HG03558 (cell line): Measurements from ENCODE around the gene CCDC178.
"Not testable (repeated sequence)": the region's sequence is repeated elsewhere in the genome, so short reads cannot be mapped to it uniquely, and the experiment has no call there.

Experiments
- ATAC-seq: cut with Tn5 transposase; IDR thresholded peaks from one replicate; pipeline ENCODE4 v1.9.1; 2021; ENCODE audit warnings: moderate number of reproducible peaks; ENCODE audit not compliant: unreplicated experiment; ENCODE audit errors: extremely low read depth

CCDC178 gene, protein sequence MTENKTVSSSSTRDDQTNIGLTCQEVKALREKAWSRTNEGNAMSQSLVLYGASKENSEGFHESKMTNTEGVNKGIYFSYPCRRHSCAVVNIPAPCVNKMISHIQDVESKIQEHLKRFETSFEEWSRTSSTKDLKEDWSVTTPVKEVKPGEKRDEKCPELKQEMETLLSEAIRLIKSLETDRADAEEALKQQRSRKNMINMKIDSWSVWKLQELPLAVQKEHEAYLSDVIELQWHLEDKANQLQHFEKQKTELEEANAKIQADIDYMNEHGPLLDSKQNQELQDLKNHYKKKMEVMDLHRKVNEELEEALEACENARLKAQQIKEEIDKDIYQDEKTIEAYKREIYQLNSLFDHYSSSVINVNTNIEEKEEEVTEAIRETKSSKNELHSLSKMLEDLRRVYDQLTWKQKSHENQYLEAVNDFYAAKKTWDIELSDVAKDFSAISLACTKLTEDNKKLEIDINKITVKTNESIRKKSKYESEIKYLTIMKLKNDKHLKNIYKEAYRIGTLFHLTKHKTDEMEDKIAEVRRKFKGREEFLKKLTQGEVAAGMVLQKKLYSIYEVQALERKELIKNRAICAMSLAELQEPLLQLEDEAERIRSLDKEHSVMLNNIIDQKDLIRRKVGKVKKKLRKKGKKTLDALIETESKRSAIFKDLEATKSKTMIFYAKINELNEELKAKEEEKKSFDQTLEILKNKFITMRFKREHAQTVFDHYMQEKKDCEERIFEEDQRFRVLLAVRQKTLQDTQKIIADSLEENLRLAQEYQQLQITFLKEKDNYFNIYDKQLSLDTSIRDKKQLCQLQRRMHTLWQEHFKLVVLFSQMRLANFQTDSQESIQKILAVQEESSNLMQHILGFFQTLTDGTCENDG

DNA sequence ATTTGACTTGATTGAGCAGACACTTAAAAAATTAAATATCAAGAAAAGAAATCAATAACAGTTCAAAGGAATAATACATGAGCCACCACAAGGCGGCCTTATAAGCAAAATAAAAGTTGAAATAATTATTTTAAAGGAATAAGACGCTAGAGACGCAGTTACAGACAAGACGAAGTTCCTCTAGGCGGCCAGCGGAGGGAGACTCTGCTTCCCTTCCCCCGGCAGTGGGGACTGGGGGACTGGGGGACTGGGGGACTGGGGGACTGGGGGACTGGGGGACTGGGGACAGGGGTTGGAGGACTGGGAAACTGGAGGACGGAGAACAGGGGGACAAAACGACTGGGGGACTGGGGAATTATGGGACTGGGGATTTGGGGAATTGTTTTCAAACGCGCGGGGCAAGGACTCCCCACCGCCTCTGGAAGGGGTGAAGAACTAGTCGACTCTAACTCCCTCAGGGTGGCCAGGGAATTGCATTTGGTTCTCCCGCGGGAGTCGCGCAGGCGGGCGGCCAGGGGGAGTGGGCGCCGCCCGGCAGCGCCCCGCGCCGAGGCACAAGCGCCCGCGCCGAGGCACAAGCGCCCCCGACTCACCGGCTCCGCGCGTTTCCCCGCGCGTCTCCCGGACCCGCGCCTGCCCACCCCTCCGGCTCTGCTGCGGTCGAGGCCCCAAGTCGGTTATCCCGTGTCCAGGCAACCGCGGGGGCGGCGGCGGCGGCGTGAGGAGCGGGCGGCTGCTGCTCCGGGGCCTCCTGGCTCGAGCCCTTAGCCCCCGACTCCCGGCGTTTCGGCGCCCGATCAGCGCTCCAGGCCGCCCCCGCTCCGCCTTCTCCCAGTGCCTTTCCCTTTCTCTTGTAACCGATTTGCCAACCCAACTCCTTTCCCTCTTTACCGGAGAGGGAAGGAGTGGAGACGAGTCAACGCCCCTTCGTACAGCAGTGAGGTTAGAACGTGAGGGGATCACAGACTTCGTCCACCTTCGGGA lies at the start of gene CCDC178:
CCDC178 (minus strand) TSS at position 662 of the 984 bp plus-strand sequence. CDS start 28,633 bp downstream, outside the sequence.
- ATAC-seq = no peak

DNA sequence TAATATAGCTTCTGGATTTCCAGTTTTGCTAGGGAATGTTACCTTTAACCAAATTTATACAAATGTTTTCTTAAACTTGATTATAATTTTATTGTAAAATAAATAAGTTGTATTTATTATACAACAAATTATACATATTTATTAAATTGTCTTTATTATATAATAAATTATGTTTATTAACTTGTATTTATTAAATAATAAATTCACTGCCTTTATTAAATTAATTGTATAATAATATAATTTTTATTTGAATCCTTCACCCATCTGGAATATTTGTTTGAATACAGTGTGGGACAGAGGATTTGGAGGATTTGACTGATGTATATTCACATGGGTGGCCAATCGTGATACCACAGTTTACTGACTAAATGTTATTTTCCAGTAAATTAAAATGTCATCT lies 43.4 kb upstream of the CCDC178 start:
- ATAC-seq = no peak

DNA sequence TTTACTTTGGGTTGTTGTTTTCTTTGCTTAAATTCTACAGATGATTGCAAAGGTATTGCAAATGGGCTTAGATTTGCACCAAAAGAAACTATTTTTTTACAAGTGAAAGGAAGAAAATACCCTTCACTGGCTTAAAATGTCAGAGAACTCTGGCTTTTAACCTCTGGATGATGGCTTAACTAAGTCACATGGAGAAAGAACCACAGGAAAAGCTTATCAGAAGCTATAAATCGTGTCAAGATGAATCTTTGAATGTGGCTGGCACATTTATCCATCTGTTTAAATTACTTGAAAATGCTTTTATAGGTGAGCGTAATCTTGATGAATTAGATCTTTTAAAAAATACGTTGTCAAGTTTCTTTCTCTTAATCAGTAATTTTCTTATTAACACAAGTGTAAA lies 32.0 kb upstream of the CCDC178 start:
- no peak for ATAC-seq

DNA sequence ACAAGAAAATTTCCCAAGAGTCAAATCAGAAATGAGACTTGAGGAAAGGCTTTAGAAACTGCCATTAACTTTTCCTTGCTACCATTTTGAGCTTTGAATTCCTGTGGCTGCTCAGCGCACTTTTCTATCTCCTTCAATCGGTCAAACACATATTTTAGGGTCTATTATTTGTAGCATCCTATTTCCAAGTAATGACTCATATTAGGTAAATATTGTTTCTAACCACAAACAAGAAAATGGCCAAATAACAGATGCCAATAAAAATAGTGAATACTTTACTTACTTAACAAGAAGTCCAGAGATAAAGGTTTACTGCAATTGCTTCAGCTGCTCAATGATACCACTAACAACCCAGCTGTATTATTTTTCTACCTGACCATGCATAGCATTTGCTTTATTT lies 29.7 kb upstream of the CCDC178 start:
- ATAC-seq = no peak

DNA sequence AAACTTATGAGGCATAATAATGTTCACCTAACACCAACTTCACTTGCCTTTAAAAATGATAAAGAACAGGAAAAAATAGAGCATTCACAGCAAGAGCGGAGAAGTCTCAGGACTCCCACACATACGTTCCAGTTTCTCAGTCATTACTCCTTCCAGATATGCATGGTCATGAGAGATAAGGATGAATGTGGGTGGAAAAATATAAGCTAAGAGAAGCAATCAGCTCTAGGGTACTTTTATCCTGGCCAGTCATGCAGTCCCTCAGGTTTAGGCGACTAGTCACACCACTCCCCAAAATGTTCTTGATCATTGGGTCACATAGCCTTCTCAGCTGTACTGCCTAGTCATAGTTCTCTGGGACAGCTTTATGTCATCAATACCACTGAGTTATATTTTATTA lies 29.2 kb upstream of the CCDC178 start:
- ATAC-seq = no peak

DNA sequence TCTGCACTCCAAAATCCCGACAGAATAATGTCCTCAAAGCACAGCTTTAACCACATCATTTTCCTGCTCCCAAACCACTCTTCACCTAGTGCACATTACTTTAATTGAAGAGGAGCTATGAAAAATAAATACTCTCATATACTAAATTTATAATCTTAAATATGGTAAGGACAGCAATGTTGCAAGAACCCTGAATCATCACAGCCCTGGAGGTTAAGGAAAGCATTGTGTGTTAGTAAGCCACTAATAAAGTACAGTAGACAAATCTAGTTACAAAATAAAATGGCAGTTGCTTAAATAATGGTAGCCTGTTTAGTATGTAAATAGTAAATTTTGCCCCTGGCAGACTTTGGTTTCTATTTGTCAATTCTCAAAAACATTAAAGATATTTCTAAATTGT lies 27.0 kb upstream of the CCDC178 start:
- ATAC-seq = no peak

DNA sequence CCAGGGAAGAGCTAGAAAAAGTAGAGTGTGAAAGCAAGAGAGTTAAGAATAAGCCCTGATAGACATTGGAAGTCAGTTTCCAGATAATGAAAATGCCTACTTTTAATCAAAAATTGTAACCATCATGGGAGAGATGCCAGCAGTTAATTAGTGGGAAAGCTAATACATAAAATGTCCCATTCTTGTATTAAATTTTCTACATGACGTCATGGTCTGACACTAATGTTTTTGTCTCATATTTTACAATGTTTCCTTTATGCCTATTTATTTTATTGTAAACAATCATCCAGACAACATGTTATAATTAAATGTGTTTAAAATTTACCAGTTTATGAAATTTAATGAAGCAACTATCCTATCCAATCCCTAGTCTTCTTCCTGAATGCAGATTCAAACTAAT lies 26.3 kb upstream of the CCDC178 start:
- ATAC-seq = no peak

DNA sequence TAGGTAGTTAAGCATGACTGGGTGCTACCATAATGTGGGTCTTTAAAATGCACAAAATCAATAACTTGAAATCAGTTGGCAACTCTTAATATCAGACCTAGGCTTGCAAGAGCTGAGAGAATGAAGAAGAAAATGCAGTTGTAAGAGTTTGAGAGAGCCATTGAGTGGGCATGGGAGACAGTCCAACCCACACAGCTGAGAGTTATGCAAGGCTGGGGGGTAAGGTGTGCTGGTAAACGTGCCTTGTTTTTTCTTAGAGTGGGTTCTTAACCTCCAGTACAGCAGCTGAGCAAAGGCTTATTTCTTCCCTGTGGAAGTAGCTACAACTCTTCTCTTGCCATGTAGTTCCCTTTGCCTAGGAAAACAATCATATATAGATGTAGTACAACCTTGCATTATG lies 20.2 kb upstream of the CCDC178 start:
- ATAC-seq = no peak

DNA sequence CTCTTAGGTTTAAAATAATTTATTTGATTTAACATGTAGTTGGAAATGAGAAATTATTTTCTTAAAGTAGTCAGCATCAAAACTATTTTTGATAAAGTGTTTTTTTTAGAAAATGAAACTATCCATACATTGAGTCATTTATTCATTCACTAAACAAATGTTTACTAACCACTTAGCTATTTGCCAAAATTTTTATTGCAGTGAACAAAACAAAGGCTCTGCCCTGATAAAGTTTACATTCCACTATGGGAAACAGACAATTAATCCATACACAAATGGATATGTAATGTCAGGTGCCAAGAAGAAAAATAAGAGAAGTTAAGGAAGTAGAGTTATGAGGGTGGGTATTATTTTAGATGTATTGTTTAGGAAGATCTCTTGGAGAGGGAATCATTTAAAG lies 19.1 kb upstream of the CCDC178 start:
- no peak for ATAC-seq

DNA sequence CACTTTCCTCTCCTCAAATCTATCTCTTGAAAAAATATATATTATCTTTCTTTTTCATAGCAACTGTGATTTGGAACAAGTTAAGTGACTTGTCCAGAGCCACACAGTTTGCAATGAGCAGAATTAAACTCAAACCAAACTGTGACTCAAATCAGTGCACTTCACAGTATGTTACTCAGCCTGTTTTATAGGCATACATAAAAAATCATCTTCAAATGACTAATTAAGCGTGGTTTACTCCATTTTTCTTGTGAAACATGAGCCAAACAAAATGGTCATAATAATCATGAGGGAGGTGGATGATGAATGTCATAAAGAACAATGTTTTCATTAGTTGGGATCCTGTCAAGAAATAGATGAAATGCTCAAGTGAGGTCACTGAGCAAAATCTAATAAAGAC lies 6.1 kb upstream of the CCDC178 start:
- ATAC-seq = no peak

DNA sequence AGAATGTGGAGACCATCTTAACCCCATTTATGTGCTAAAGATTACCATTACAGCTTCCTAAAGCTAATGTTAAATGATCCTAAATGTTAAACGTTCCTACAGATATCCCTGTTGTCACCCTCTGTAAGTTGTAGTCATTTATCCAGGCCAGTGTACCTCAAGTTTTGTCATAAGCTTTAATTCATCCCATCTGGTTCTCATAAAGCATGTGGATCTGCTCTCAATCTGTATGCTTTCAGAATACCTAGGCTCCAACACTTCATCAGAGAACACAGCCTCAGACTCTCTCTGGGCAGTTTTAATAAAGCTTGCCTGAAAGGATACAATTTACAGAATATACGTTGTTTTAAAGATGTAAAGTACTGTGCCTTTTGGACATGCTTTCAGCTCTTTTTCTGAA lies 4.2 kb upstream of the CCDC178 start:
- ATAC-seq = no peak

DNA sequence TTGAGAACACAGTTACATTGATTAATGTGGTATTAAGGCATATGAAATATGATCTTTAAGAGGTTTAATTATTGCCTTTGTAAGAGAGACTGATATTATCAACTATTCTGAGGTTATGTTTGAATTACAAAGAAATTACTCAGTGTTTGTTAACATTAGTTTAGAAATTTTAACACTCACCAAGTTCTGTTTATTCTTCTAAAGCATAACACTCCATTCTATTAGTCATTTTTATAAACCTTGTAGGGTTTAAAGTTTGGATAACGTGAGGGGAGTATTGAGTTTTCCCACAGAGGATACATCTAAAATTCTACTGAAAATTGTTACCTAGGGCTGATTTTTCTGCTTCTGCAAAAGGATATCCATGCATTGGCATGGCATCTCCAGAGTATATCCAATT lies 7.7 kb downstream of the CCDC178 start:
- no peak for ATAC-seq

DNA sequence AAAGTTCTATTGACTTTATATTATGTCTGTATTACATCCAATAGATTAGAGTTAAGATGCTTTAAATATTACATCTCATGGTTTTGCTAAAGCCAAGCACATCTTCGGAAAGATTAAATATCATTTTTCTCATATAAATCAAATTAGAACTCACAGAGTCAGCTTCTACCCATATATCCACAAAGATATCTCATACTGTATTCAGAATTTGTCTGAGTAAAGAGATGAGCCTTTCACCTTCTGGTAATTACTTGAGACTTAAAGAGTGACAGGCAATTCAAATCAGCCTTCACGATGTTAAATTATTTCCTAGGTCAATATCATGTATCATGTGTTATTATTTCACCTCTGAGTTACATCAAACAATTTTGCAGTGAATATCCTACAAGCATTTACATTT lies 13.0 kb downstream of the CCDC178 start:
- no peak for ATAC-seq

DNA sequence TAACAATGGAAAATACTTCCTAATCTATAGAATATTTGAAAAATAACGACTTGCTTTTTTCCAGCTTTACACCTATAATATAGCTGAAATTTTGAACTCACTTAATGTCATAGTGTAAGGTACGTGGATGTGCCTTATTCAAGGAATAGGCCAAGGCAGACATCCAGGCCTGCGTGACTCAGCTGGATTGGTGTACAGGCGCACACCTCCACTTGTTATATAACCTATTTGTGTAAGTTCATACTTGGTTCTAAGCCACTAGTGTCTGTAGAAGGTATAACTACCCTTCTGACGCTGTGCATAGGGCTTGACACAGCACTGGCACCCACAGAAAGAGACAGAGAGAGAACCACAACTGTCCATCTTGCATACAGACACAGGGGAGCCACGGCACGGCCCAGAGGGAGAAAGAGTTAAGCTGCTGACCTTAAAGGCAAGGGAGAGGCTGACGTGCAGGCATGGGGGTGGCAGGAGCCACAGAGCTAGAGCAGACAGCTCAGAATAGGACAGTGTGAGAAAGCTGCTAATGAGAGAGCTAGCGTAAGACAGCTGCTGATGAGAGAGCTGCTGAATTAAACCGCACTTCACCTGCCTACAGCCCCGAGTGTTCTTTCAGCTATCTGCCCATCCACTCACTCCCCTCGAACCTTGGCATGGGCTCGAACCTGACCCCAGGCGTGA lies 16.1 kb downstream of the CCDC178 start:
- no peak for ATAC-seq

DNA sequence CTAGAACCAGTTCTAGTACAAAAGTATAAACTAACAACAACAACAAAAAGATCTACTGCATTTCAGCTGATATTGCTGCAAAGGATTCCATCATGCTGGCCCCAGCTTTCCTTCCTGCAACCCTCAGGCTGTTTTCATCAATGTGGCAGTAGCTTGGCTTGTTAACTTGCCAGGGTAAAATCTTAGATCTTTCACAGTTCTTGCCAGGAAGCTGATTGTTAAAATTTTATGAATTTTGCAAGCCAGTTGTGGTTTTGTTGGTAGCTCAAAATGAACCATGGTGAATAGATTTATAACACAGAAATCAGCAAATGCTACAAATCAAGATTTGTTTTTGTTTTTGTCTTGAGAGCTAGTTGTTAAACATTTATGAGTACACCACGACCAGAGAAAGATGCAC lies 19.3 kb downstream of the CCDC178 start:
- ATAC-seq = no peak

DNA sequence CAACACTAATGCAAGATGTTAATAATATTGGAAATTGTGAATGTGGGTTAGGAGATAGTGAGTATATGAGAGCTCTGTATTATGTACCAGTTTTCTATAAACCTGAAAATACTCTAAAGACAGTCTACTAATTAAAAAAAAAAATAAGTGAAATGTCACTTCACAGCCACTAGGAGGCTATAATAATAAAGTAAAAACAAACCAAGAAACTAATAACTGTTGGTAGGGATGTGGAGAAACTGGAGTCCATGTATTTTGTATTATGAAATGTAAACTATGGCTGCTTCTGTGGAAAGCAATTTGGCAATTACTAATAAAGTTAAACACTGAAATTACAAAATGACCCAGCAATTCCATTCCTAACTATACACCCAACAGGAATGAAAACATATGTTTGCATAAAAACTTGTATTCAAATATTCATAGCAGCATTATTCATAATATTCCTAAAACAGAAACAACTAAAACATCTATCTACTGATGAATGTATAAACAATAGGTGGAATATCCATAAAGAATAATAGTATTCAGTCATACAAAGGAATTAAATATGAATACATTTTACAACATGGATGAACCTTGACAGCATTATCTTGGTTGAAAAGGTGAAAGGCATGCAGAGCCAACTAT lies 36.2 kb downstream of the CCDC178 start:
- ATAC-seq = no peak

DNA sequence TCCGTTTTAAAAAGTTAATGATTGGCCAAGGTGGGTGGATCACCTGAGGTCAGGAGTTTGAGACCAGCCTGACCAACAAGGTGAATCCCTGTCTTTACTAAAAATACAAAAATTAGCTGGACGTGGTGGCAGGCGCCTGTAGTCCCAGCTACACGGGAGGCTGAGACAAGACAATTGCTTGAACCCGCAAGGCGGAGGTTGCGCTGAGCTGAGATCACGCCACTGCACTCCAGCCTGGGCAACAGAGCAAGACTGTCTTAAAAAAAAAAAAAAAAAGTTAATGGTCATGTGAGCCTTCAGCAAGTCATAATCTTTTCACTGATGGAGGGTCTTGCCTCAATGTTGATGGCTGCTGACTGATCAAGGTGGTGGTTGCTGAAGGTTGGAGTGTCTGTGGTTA lies 41.6 kb downstream of the CCDC178 start:
- ATAC-seq = not testable (repeated sequence)

DNA sequence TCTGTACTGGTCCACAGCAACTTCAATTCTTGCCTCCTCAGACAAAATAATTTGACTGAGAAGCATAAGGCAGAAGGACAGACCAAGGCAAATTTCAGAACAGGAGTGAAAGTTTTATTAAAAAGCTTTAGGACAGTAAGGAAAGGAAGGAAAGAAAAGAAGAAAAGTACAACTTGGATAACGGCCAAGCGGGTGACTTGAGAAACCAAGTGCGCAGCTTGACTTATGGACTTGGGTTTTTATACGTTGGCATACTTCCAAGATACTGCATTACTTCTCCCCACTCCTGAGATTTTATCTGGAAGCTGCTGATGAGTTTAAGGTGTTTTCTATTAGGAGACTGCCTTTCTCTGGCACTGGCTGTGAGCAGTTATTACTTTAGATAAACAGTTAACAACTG lies 64.7 kb downstream of the CCDC178 start:
- no peak for ATAC-seq

DNA sequence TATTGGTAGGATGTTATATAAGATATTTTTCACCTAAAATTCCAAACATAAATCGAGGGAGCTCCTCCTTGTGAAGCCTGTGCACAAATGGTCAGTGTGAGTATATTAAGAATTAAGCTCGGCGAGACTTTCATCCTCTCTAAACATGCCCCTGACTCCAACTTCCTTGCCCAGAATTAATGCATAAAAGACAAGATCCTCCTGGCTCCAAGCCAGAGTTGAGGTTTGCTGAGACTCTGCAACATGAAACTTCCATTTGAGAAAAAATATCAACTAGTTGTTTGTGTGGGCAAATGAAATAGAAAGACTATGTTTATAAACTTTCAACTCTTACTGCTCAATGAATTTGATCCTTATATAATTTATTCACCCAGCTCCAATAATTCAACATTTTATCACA lies 68.1 kb downstream of the CCDC178 start:
- ATAC-seq = no peak
